Measurements from ENCODE around the gene ANKMY1.

- TF ChIP-seq CTCF (IDR thresholded peaks at IDR 0.05; ENCODE audit: insufficient read depth, low read depth, low read length): no peak
- no peak for TF ChIP-seq EZH2 (IDR thresholded peaks at IDR 0.05; ENCODE audit: insufficient read depth, low read length)
These were observed 27.3 kb upstream of the ANKMY1 start for GRCh38 chr2:240585101-240585500.

Data from astrocyte (in vitro differentiated cells and primary cell).